ENCODE results near the gene IGSF21. TPM values are rescaled to one million over a fixed set of nuclear protein-coding genes. Genes with fewer than 3 reads are reported as not detected.

The IGSF21 gene
- total and polyA plus RNA-seq, 2 donors from 2014 or later, result 1.4 to 6.6 TPM

DNA sequence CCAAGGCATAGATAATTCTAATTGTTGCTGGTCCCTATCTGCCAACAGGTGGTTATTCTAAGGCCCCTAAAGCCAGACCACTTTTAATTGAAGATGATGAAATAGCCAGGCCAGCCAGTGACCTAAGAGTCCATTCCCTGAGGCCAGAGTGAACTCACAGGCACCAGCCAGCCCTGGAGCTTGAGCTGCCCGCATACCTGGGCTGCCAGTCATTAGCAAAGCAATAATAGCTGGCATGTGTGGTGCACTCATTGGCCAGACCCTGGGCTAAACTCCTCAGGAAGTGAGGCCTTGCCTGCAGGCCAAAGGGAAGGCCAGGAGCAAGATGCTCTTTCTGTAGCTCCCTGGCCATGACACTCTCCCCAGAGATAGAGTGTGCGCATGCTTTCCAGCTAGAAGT is 192.8 kb downstream of the IGSF21 start:
- Histone ChIP-seq H3K9ac (ENCODE audit: low read length in 3 of 3) (no peak overlapping the region), H3K4me1 (ENCODE audit: control insufficient read depth in 2 of 3, insufficient read depth in 2 of 3, low read depth in 1 of 3, low read length in 3 of 3) (no peaks in the 10 kb centered on the region), H3K9me3 (ENCODE audit: control insufficient read depth in 2 of 3, insufficient read depth in 1 of 3, low read length in 3 of 3) (no peaks in the 10 kb centered on the region), H3K4me3 (ENCODE audit: low read length in 3 of 3) (no peak overlapping the region), H3K27me3 (ENCODE audit: control insufficient read depth, insufficient read depth, low read length) (peaks cover 3% of the 10 kb centered on the region), H3K36me3 (ENCODE audit: control insufficient read depth in 2 of 3, insufficient read depth in 3 of 3, low read length in 3 of 3) (no peaks in the 10 kb centered on the region), H3K27ac (ENCODE audit: low read depth in 2 of 2, low read length in 2 of 2) (no peak overlapping the region)
- TF ChIP-seq CTCF (IDR thresholded peaks at IDR 0.05; ENCODE audit: borderline replicate concordance, extremely low read depth, insufficient read depth), result no peak
- no peak for DNase-seq
- FAIRE-seq, result no peak
- intact Hi-C loops (cut with DNase I), result no loop called here

GRCh38 chr1:18302788-18303413 is 195.3 kb downstream of the IGSF21 start:
- H3K4me3 ChIP-seq (ENCODE audit: low read length in 3 of 3), result no peak overlapping the region
- H3K27me3 ChIP-seq (ENCODE audit: control insufficient read depth, insufficient read depth, low read length), result peaks cover 3% of the 10 kb centered on the region
- no peaks in the 10 kb centered on the region for H3K36me3 ChIP-seq (ENCODE audit: control insufficient read depth in 2 of 3, insufficient read depth in 3 of 3, low read length in 3 of 3)
- intact Hi-C loops (cut with DNase I), result no loop called here
- FAIRE-seq, result no peak
- no peaks in the 10 kb centered on the region for H3K4me1 ChIP-seq (ENCODE audit: control insufficient read depth in 2 of 3, insufficient read depth in 2 of 3, low read depth in 1 of 3, low read length in 3 of 3)
- no peaks in the 10 kb centered on the region for H3K9me3 ChIP-seq (ENCODE audit: control insufficient read depth in 2 of 3, insufficient read depth in 1 of 3, low read length in 3 of 3)
- no peak for DNase-seq
- no peak overlapping the region for H3K27ac ChIP-seq (ENCODE audit: low read depth in 2 of 2, low read length in 2 of 2)
- H3K9ac ChIP-seq (ENCODE audit: low read length in 3 of 3), result no peak overlapping the region
- TF ChIP-seq CTCF (IDR thresholded peaks at IDR 0.05; ENCODE audit: borderline replicate concordance, extremely low read depth, insufficient read depth), result peak; percentile 29

- no peak for TF ChIP-seq CTCF (IDR thresholded peaks at IDR 0.05; ENCODE audit: borderline replicate concordance, extremely low read depth, insufficient read depth)
- intact Hi-C loops (cut with DNase I), result no loop called here
- DNase-seq (no peak), FAIRE-seq (no peak)
- H3K9ac ChIP-seq (ENCODE audit: low read length in 3 of 3), result no peak overlapping the region
- H3K36me3 ChIP-seq (ENCODE audit: control insufficient read depth in 2 of 3, insufficient read depth in 3 of 3, low read length in 3 of 3), result no peaks in the 10 kb centered on the region
- H3K27ac ChIP-seq (ENCODE audit: low read depth in 2 of 2, low read length in 2 of 2), result no peak overlapping the region
- no peak overlapping the region for H3K4me3 ChIP-seq (ENCODE audit: low read length in 3 of 3)
- no peaks in the 10 kb centered on the region for H3K4me1 ChIP-seq (ENCODE audit: control insufficient read depth in 2 of 3, insufficient read depth in 2 of 3, low read depth in 1 of 3, low read length in 3 of 3)
- H3K27me3 ChIP-seq (ENCODE audit: control insufficient read depth, insufficient read depth, low read length), result no peaks in the 10 kb centered on the region
- H3K9me3 ChIP-seq (ENCODE audit: control insufficient read depth in 2 of 3, insufficient read depth in 1 of 3, low read length in 3 of 3), result no peaks in the 10 kb centered on the region
Measured at GRCh38 chr1:18304151-18304869, 196.7 kb downstream of the IGSF21 start.
